ENCODE results near the gene SERPINB5.

DNA sequence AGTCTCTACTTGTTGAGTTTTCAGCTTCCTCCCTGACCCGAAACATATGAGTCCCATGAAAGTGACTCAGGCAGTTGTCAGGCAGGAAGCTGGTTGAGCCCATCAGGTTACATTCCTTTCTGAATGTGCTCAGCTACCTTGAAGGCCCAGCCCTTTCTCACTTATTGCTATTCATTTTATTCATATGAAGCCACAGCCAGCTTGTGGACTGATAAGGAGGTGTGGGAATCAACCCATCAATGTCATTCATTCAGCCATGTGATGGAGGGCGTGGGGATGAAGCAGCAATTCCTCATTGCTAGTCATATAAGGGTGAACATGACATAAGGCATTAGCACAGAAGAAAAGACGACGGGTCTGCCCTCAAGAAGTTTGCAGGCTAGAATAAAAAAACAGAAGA is 49.2 kb upstream of the SERPINB5 start:
- TF ChIP-seq, protein P1, sequence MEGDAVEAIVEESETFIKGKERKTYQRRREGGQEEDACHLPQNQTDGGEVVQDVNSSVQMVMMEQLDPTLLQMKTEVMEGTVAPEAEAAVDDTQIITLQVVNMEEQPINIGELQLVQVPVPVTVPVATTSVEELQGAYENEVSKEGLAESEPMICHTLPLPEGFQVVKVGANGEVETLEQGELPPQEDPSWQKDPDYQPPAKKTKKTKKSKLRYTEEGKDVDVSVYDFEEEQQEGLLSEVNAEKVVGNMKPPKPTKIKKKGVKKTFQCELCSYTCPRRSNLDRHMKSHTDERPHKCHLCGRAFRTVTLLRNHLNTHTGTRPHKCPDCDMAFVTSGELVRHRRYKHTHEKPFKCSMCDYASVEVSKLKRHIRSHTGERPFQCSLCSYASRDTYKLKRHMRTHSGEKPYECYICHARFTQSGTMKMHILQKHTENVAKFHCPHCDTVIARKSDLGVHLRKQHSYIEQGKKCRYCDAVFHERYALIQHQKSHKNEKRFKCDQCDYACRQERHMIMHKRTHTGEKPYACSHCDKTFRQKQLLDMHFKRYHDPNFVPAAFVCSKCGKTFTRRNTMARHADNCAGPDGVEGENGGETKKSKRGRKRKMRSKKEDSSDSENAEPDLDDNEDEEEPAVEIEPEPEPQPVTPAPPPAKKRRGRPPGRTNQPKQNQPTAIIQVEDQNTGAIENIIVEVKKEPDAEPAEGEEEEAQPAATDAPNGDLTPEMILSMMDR (conservative IDR thresholded peaks at IDR 0.05; ENCODE audit: low read length), result no peak
- TF ChIP-seq EZH2phosphoT487 (IDR thresholded peaks at IDR 0.05; ENCODE audit: borderline replicate concordance), result no peak

Measured in Loucy (cell line).